PC-3 (cell line): Measurements from ENCODE around the gene SLC7A4. TPM values are rescaled to one million over a fixed set of nuclear protein-coding genes. Genes with fewer than 3 reads are reported as not detected.

ENCODE experiments used
- ATAC-seq: fragments of 200-7000 bp; cut with Tn5 transposase; 2 replicates; pipeline ENCODE4 v1.9.1; 2020; ENCODE audit warnings: mild to moderate bottlenecking, moderate library complexity
- BruUV-seq: library from RNA; stranded (reverse); fragments of 400-500 nt; replicated peaks from 2 replicates; lab custom pipeline; 2021; lab: Mats Ljungman, UMichigan
- CTCF ChIA-PET: fragments of 300-600 bp; sonication (Branson Sonifier 250); formaldehyde crosslinking; loops from one replicate; lab custom pipeline; 2022; ENCODE audit warnings: antibody characterized with exemption; lab: Charles Lee
- POLR2A ChIA-PET: fragments of 300-600 bp; sonication (Branson Sonifier 250); formaldehyde crosslinking; loops from one replicate; lab custom pipeline; 2022; ENCODE audit warnings: antibody characterized with exemption; ENCODE audit not compliant: unreplicated experiment; lab: Charles Lee
- DNase-seq: peaks from one replicate; pipeline ENCODE4 v3.0.0-alpha.2; 2015
- H2AFZ ChIP-seq: fragments of 300-600 bp; sonication (generic); 2 replicates; pipeline ENCODE4 v1.6.0; 2016; ENCODE audit warnings: antibody characterized with exemption, low read length
- H3F3A ChIP-seq: fragments of 300-600 bp; sonication (generic); one replicate; pipeline ENCODE4 v1.6.0; 2017; ENCODE audit warnings: antibody characterized with exemption, low read length, control low read depth, mild to moderate bottlenecking; ENCODE audit not compliant: unreplicated experiment
- H3K27ac ChIP-seq: fragments of 300-600 bp; sonication (generic); 2 replicates; pipeline ENCODE4 v1.5.1; 2016; ENCODE audit warnings: mild to moderate bottlenecking, low read length
- H3K27me3 ChIP-seq: fragments of 300-600 bp; sonication (generic); 2 replicates; pipeline ENCODE4 v1.6.1; 2016; ENCODE audit warnings: low read length, mixed read lengths
- H3K36me3 ChIP-seq: fragments of 300-600 bp; sonication (generic); 2 replicates; pipeline ENCODE4 v1.6.1; 2016; ENCODE audit warnings: low read depth, mixed run types, low read length, mixed read lengths
- H3K4me1 ChIP-seq: fragments of 300-600 bp; sonication (generic); 2 replicates; pipeline ENCODE4 v1.5.1; 2016; ENCODE audit warnings: low read length; ENCODE audit not compliant: insufficient read depth
- H3K4me2 ChIP-seq: fragments of 300-600 bp; sonication (generic); 2 replicates; pipeline ENCODE4 v1.6.0; 2016; ENCODE audit warnings: low read length
- H3K4me3 ChIP-seq: fragments of 300-600 bp; sonication (generic); 2 replicates; pipeline ENCODE4 v1.5.1; 2016; ENCODE audit warnings: mild to moderate bottlenecking, low read length, mixed read lengths
- H3K79me2 ChIP-seq: fragments of 300-600 bp; sonication (generic); 2 replicates; pipeline ENCODE4 v1.6.1; 2017; ENCODE audit warnings: low read length, mixed read lengths
- H3K9ac ChIP-seq: fragments of 300-600 bp; sonication (generic); 2 replicates; pipeline ENCODE4 v1.6.0; 2016; ENCODE audit warnings: mild to moderate bottlenecking, low read length
- H3K9me2 ChIP-seq: fragments of 300-600 bp; sonication (generic); replicated peaks from 2 replicates; pipeline ENCODE4 v1.6.1; 2016; ENCODE audit warnings: mixed run types, low read length, mixed read lengths
- H3K9me3 ChIP-seq: fragments of 300-600 bp; sonication (generic); 2 replicates; pipeline ENCODE4 v1.6.1; 2016; ENCODE audit warnings: low read length, mixed read lengths
- H4K20me1 ChIP-seq: fragments of 300-600 bp; sonication (generic); 2 replicates; pipeline ENCODE4 v1.6.1; 2016; ENCODE audit warnings: low read length, mixed read lengths
- CTCF ChIP-seq: fragments of 300-600 bp; sonication (generic); conservative IDR thresholded peaks from 2 replicates; pipeline ENCODE4 v1.5.1; 2017; ENCODE audit warnings: antibody characterized with exemption, low read depth, mild to moderate bottlenecking, low read length
- EZH2 ChIP-seq: fragments of 300-600 bp; sonication (generic); IDR thresholded peaks from one replicate; pipeline ENCODE4 v1.6.1; 2017; ENCODE audit warnings: antibody characterized with exemption, mild to moderate bottlenecking, low read length; ENCODE audit not compliant: unreplicated experiment
- EZH2phosphoT487 ChIP-seq: fragments of 300-600 bp; sonication (generic); IDR thresholded peaks from 2 replicates; pipeline ENCODE4 v1.6.1; 2018; ENCODE audit warnings: mild to moderate bottlenecking, antibody characterized with exemption, low read length, borderline replicate concordance
- intact Hi-C: fragments of 100-400 bp; cut with micrococcal nuclease; formaldehyde crosslinking; loops from 2 replicates; pipeline ENCODE4 v1.9.0; 2023
- total RNA-seq: library from RNA; depleted of rRNA; stranded (reverse); fragments of >200 nt; gene quantifications from 2 replicates; pipeline ENCODE4 v1.2.3, GENCODE V29; 2014

Gene SLC7A4
- total RNA-seq, 1 experiment from 2014 or later = not detected

GRCh38 chr22:21079493-21079892 lies 47.1 kb upstream of the SLC7A4 start:
- no peak overlapping the region for H2AFZ ChIP-seq
- no peak overlapping the region for H3K9ac ChIP-seq
- H3K27me3 ChIP-seq = no peaks in the 10 kb centered on the region
- TF ChIP-seq EZH2phosphoT487 (no peak), EZH2 (no peak), CTCF (no peak)
- no peak overlapping the region for H3K4me3 ChIP-seq
- intact Hi-C loops = no loop called here
- no peaks in the 10 kb centered on the region for H3K36me3 ChIP-seq
- no peaks in the 10 kb centered on the region for H4K20me1 ChIP-seq
- H3K9me3 ChIP-seq = no peaks in the 10 kb centered on the region
- DNase-seq = no peak
- no peaks in the 10 kb centered on the region for H3K9me2 ChIP-seq
- no peaks in the 10 kb centered on the region for H3K4me1 ChIP-seq
- H3K79me2 ChIP-seq = no peaks in the 10 kb centered on the region
- no peak overlapping the region for H3K4me2 ChIP-seq
- ChIA-PET POLR2A (no interaction called here), CTCF (no interaction called here)
- no peaks in the 10 kb centered on the region for H3F3A ChIP-seq
- no peak overlapping the region for H3K27ac ChIP-seq
- BruUV-seq = no TSS peak
- no peak for ATAC-seq

- no peaks in the 10 kb centered on the region for H3K27me3 ChIP-seq
- TF ChIP-seq EZH2phosphoT487 (no peak), CTCF (no peak), EZH2 (no peak)
- intact Hi-C loops = no loop called here
- no peaks in the 10 kb centered on the region for H3K9me2 ChIP-seq
- H3K4me3 ChIP-seq = no peak overlapping the region
- H4K20me1 ChIP-seq = no peaks in the 10 kb centered on the region
- no peaks in the 10 kb centered on the region for H3F3A ChIP-seq
- no peaks in the 10 kb centered on the region for H3K79me2 ChIP-seq
- H3K36me3 ChIP-seq = no peaks in the 10 kb centered on the region
- H3K27ac ChIP-seq = no peak overlapping the region
- ATAC-seq (no peak), DNase-seq (no peak)
- POLR2A ChIA-PET = no interaction called here
- CTCF ChIA-PET = no interaction called here
- peaks cover 1% of the 10 kb centered on the region for H3K4me1 ChIP-seq
- H2AFZ ChIP-seq = no peak overlapping the region
- no peak overlapping the region for H3K9ac ChIP-seq
- H3K9me3 ChIP-seq = no peaks in the 10 kb centered on the region
- no peak overlapping the region for H3K4me2 ChIP-seq
- no TSS peak for BruUV-seq
Observed at GRCh38 chr22:21078916-21079315, 46.6 kb upstream of the SLC7A4 start.

DNA sequence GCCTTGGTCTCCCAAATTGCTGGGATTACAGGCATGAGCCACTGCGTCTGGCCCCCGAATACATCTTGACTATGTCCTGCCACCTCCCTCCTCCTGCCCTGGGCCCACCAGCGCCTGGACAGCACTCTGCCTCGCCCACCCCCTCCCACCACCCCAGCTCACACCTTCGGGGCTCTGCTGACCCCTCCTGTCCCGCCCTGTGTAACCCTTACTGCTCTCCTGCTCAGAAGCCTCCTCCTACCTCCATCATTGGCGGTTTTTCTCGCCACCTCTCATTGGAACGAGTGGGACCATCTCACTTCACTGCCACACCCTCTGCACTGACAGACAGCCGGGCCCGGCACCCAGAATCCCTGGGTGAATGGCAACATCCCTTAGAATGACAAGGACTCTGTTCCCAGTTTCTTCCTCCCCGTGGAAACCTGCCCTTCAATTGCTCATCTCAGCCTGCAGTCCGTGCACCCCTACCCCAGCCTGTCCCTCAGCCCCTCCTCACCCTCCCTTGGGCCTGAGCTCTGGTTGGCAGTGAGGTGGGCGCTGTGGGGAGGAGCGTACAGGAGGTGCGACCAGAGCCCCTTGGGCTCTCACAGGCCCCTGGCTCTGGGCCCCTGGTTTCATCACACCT lies 45.6 kb upstream of the SLC7A4 start:
- intact Hi-C loops = no loop called here

More for the DNA sequence above, 45.6 kb upstream of the SLC7A4 start:
- TF ChIP-seq EZH2phosphoT487 (no peak), EZH2 (no peak), CTCF (no peak)
- Histone ChIP-seq H3K9ac (no peak overlapping the region), H2AFZ (no peak overlapping the region), H3K4me3 (no peak overlapping the region), H3K36me3 (no peaks in the 10 kb centered on the region), H3K4me1 (peaks cover 5% of the 10 kb centered on the region), H3K9me3 (no peaks in the 10 kb centered on the region), H3K27ac (no peak overlapping the region), H3K27me3 (no peaks in the 10 kb centered on the region), H4K20me1 (no peaks in the 10 kb centered on the region), H3F3A (no peaks in the 10 kb centered on the region), H3K9me2 (no peaks in the 10 kb centered on the region), H3K4me2 (no peak overlapping the region), H3K79me2 (no peaks in the 10 kb centered on the region)
- no TSS peak for BruUV-seq
- ChIA-PET CTCF (no interaction called here), POLR2A (interaction anchor here (0.6 kb wide), 1 partner anchor 34 kb away, joined by 3 read pairs; no protein-coding TSS in a partner anchor)
- ATAC-seq (no peak), DNase-seq (no peak)
